Pancreas (tissue), 10 donors: ENCODE measurements around the gene GORASP1. TPM values are rescaled to one million over a fixed set of nuclear protein-coding genes. Genes with fewer than 3 reads are reported as not detected.

Experiments
- ATAC-seq, 4 donors: fragments of 200-7000 bp; cut with Tn5 transposase; one replicate each; pipeline versions ENCODE4 v1.8.0 to v1.9.1; 2020; ENCODE audit warnings: mild to moderate bottlenecking in 4 of 4, moderate library complexity in 4 of 4
- DNase-seq, 6 donors: peaks; one replicate each; pipeline ENCODE4 v3.0.0-alpha.2; 2020
- FAIRE-seq: peaks from 2 replicates; lab custom pipeline; 2012; peaks lifted over from hg19 to GRCh38; lab: Jason Lieb, UNC
- H3K27ac ChIP-seq, 4 donors: fragments of 200-600 bp; sonication (generic); 1 replicate in 3 of 4; 2 replicates in 1 of 4; pipeline versions ENCODE4 v1.5.0 to v1.8.0; 2020
- H3K27me3 ChIP-seq, 4 donors: fragments of 200-600 bp; one replicate each; pipeline ENCODE4 v1.8.0; 2021
- H3K36me3 ChIP-seq, 3 donors: fragments of 200-600 bp; sonication (generic) in 1 of 3; one replicate each; pipeline versions ENCODE4 v1.5.0 to v1.8.0; 2020 to 2021
- H3K4me1 ChIP-seq, 3 donors: fragments of 200-600 bp; one replicate each; pipeline ENCODE4 v1.8.0; 2021
- H3K4me3 ChIP-seq, 4 donors: fragments of 200-600 bp; sonication (generic) in 2 of 4; one replicate each; pipeline versions ENCODE4 v1.5.0 to v1.8.0; 2020 to 2021
- H3K9me3 ChIP-seq, 4 donors: fragments of 200-600 bp; one replicate each; pipeline ENCODE4 v1.8.0; 2021
- WGBS, 2 donors: extraction: QIAGEN DNeasy Blood & Tissue Kit; methylation state at CpG; one replicate each; pipeline ENCODE4 v1.1.7; 2013; 5-methylcytosine and 5-hydroxymethylcytosine counted together
- intact Hi-C, 3 donors: fragments of 100-400 bp; cut with DNase I; formaldehyde crosslinking; loops; one replicate each; pipeline versions ENCODE4 v1.11.1 to v1.14.2; 2022
- polyA plus RNA-seq, 2 donors: library from polyadenylated mRNA; stranded (reverse); fragments of 200-250 nt; gene quantifications; one replicate each; pipeline ENCODE4 v1.2.3, GENCODE V29; 2013
- total RNA-seq, 6 donors: library from RNA; stranded (reverse); fragmentation: NEBNext Ultra II Directional in 4 of 6; extraction: Animal tissue kit (Norgen Biotek cat#: 25700) in 4 of 6; gene quantifications; one replicate each; pipeline versions ENCODE4 v1.2.1 to v1.2.4, GENCODE V29; 2021 to 2023
- TF ChIP-seq, protein P1 (sequence below), 4 donors: fragments of 200-600 bp; sonication (generic) in 3 of 4; IDR thresholded peaks; one replicate each; pipeline versions ENCODE4 v1.5.0 to v1.8.0; 2021; ENCODE audit warnings: antibody characterized with exemption in 4 of 4
- donor health status: healthy with polysubstance abuse.
- donor health status: DM: no; HTN: no; CAD: no; lungs with moderate emphysema.
- donor health status: DM: no; HTN: no; CAD: no.
- donor health status: control.
- donor health status: control.
- donor health status: Bipolar disorder and iron deficiency.
- donor health status: DM: yes; HTN: yes; CAD: no.
- donor health status: DM: no; HTN: no; CAD: no.
- donor health status: DM: no; HTN: no; CAD: no.
- donor health status: DM: yes; HTN: yes; CAD: no.

GORASP1 gene
- total and polyA plus RNA-seq, 8 donors = 25.9 to 79.6 (median 34.3) TPM

DNA sequence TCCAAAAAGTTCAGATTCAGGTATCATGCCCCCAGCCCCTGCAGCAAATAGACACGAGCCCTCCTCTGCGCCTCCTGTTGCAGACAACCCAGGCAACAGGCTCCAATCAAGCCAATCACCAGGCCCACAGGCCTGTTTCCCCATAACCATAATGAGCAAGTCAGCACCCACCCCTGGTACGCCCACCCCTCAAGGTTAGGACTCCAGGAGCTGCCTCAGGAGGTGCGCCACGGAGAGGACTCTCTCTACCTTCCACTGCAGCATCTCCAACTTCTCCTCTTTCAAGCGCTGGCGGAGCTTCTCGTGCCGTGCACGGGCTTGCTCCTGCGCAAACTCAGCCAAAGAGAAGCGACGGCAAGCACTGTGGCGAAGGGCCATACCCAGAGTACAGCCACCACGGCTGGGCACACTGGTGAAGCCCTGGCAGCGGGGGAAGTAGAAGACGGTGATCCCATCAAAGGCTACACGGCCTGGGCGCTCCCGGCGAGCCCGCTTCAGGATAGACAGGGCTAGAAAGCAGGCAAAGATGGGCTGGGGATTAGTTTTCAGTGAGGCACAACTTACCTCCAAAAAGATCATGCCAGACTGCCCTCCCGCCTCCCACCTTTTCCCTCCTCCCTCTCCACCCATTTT is 37.4 kb upstream of the GORASP1 start:
- intact Hi-C loops = no loop called here
- TF ChIP-seq, protein P1, sequence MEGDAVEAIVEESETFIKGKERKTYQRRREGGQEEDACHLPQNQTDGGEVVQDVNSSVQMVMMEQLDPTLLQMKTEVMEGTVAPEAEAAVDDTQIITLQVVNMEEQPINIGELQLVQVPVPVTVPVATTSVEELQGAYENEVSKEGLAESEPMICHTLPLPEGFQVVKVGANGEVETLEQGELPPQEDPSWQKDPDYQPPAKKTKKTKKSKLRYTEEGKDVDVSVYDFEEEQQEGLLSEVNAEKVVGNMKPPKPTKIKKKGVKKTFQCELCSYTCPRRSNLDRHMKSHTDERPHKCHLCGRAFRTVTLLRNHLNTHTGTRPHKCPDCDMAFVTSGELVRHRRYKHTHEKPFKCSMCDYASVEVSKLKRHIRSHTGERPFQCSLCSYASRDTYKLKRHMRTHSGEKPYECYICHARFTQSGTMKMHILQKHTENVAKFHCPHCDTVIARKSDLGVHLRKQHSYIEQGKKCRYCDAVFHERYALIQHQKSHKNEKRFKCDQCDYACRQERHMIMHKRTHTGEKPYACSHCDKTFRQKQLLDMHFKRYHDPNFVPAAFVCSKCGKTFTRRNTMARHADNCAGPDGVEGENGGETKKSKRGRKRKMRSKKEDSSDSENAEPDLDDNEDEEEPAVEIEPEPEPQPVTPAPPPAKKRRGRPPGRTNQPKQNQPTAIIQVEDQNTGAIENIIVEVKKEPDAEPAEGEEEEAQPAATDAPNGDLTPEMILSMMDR (IDR thresholded peaks at IDR 0.05) = no peak
- FAIRE-seq = no peak
- no peak for ATAC-seq
- Histone ChIP-seq H3K9me3 (no peaks in the 10 kb centered on the region), H3K36me3 (peaks cover 20 to 43% (median 28%) of the 10 kb centered on the region in 3 donors), H3K4me3 (no peak overlapping the region), H3K4me1 (peaks cover 62 to 78% (median 63%) of the 10 kb centered on the region in 3 donors), H3K27ac (no peak overlapping the region), H3K27me3 (no peaks in the 10 kb centered on the region)
- WGBS, 2 donors = 94 to 95% methylated on average over 23 of the region's 23 CpGs
- DNase-seq = peak in 3 of 6 donors; percentile 42 to 52 (median 50)

DNA sequence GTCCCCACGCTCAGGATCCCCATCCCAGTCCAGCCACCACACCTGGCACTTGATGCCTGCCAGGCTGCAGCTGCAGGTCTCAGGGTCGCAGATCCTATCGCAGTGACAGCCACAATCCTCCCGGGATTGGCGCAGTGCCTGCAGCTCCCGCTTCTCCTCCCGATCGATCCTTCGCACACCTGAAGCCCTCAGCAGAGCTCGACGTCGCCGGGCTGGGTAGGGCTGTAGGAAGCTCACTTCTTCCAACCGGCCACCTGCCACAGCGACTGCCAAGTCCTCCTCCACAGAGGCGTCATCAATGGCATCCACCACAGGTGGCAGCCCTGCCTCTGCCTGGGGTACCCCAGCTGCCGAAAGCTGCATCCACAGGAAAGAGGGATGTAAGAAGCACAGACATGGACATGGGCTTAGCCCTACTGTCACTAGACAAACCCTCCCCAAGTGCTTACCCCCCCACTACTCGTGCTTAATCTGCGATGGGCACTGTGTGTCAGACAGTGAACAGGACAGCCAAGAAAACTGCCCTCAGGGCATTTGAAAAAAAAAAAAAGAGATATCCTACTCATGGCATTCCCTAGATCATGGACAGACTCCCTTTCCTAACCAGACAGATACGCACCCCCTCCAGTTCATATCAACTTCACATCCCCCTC is 36.8 kb upstream of the GORASP1 start:
- no peak for ATAC-seq
- H3K36me3 ChIP-seq = peaks cover 20 to 43% (median 28%) of the 10 kb centered on the region in 3 donors
- H3K9me3 ChIP-seq = no peaks in the 10 kb centered on the region
- WGBS, 2 donors = 70 to 71% methylated on average over 20 of the region's 20 CpGs
- H3K27me3 ChIP-seq = no peaks in the 10 kb centered on the region
- no peak overlapping the region for H3K4me3 ChIP-seq
- H3K4me1 ChIP-seq = peaks cover 57 to 72% (median 59%) of the 10 kb centered on the region in 3 donors
- peak in 3 of 6 donors; percentile 56 to 80 (median 61) for DNase-seq
- no peak for FAIRE-seq
- intact Hi-C loops = no loop called here
- TF ChIP-seq, protein P1 (IDR thresholded peaks at IDR 0.05) = no peak
- no peak overlapping the region for H3K27ac ChIP-seq

DNA sequence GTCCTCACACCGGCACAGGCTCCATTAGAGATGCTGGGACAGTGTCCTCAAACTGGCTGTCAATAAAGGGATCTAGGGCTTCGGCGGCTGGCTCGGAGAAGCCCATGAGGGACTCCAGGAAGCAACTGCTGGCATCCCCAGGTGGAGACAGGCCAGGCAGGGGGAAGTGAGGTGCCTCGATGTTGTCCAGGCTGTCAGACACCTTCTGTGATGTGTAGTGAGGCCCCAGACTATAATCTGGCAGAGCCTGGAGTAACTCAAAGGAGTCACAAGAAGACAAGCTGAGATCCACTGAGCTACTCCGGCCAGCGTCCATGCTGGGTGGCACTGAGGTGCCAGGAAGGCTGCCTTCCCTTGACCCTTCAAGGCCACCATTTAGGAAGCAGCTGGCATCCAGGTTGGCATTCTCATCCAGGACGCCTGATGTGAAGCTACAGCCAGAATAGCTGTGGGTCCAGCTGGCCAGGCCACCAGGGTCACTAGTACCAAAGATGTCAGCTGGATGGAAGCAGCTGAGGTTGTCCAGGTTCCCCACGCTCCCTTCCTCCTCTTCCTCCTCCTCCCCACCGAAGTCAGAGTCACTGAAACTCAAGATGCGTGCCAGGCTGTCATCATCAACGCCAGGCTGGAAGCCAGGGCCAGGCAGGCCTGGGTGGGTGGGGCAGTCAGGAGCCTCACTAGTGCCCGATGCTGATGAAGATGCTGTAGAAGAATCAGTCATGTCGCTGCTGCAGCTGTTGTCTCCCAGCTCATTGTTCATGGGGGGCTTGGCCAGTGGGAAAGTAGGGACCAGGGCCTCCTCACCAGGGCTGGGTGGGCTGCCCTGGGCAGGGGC is 35.8 kb upstream of the GORASP1 start:
- Histone ChIP-seq H3K9me3 (no peaks in the 10 kb centered on the region), H3K27ac (peak overlapping the region; percentile 75 to 90 (median 85)), H3K36me3 (peaks cover 20 to 43% (median 28%) of the 10 kb centered on the region in 3 donors), H3K4me3 (no peak overlapping the region), H3K27me3 (no peaks in the 10 kb centered on the region), H3K4me1 (peaks cover 47 to 62% (median 50%) of the 10 kb centered on the region in 3 donors)
- intact Hi-C loops = no loop called here
- FAIRE-seq (no peak), ATAC-seq (no peak), DNase-seq (peak in 3 of 6 donors; percentile 30 to 56 (median 52))
- TF ChIP-seq, protein P1 (IDR thresholded peaks at IDR 0.05) = no peak
- 62 to 69% methylated on average over 14 of the region's 14 CpGs for WGBS, 2 donors

DNA sequence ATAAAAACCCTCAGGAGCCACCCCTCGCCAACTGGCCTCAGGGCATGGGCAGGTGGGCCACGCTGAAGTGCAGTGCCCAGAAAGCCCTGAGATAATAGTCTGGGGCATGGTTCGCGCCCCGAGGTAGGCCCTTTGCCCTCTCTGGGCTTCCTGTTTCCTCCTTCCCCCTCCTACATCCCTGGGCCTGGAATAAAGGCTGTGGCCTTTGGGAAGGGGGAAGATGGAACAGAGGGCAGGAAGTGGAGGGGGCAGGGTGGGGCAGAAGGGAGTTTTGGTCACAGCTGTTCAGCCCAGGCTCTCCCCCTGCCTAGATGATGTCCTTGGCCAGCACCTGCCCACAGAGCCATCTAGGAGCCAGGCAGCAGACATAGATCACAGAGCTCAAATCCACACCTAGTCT is 34.6 kb upstream of the GORASP1 start:
- FAIRE-seq = no peak
- H3K4me3 ChIP-seq = no peak overlapping the region
- TF ChIP-seq, protein P1 (IDR thresholded peaks at IDR 0.05) = no peak
- H3K27ac ChIP-seq = peak overlapping the region; percentile 75 to 90 (median 85)
- no peaks in the 10 kb centered on the region for H3K9me3 ChIP-seq
- peak in 3 of 6 donors; percentile 53 to 61 (median 53) for DNase-seq
- H3K4me1 ChIP-seq = peaks cover 36 to 50% (median 38%) of the 10 kb centered on the region in 3 donors
- peaks cover 20 to 43% (median 28%) of the 10 kb centered on the region in 3 donors for H3K36me3 ChIP-seq
- peak; percentile 26 to 47 (median 36) for ATAC-seq
- intact Hi-C loops = no loop called here
- 16 to 19% methylated on average over 5 of the region's 5 CpGs for WGBS, 2 donors
- no peaks in the 10 kb centered on the region for H3K27me3 ChIP-seq
